ENCODE data around the gene P2RX3.

The P2RX3 gene

GRCh38 chr11:57353446-57353845 lies 15.3 kb downstream of the P2RX3 start:
- TF ChIP-seq ZNF140 (tag by site-specific recombination; IDR thresholded peaks at IDR 0.05), result no peak
- TF ChIP-seq ZNF155 (tag by site-specific recombination; IDR thresholded peaks at IDR 0.05), result no peak
- no peak for TF ChIP-seq ZNF202 (tag by site-specific recombination; IDR thresholded peaks at IDR 0.05; ENCODE audit: borderline replicate concordance)
- no peak for TF ChIP-seq HOXA7 (CRISPR knock-in tag; IDR thresholded peaks at IDR 0.05; ENCODE audit: borderline replicate concordance)
- TF ChIP-seq SP2 (tag by site-specific recombination; IDR thresholded peaks at IDR 0.05), result no peak
- TF ChIP-seq ZNF785 (tag by site-specific recombination; IDR thresholded peaks at IDR 0.05), result no peak
- no peak overlapping the region for H3K4me3 ChIP-seq (ENCODE audit: low read depth, low read length)
- ChIA-PET POLR2A (interaction anchor here (0.8 kb wide), 1 partner anchor 28 kb away, joined by 3 read pairs; the partner anchor contains the start of gene TNKS1BP1), CTCF (interaction anchor here (0.5 to 3.1 kb wide), 5 partner anchors 8 to 291 kb away, joined by 3 to 13 read pairs (median 4); no protein-coding TSS in a partner anchor)
- H3K9me3 ChIP-seq (ENCODE audit: control insufficient read depth, insufficient read depth, low read depth, low read length), result no peaks in the 10 kb centered on the region
- H3K27ac ChIP-seq (ENCODE audit: extremely low read depth, low read depth, low read length), result no peak overlapping the region
- H3K4me1 ChIP-seq (ENCODE audit: control insufficient read depth, insufficient read depth, low read length), result no peaks in the 10 kb centered on the region
- H3K36me3 ChIP-seq (ENCODE audit: control insufficient read depth in 2 of 2, insufficient read depth in 1 of 2, low read length in 2 of 2), result no peaks in the 10 kb centered on the region

GRCh38 chr11:57353852-57354251 lies 15.7 kb downstream of the P2RX3 start:
- TF ChIP-seq ZNF416 (tag by site-specific recombination; IDR thresholded peaks at IDR 0.05), result no peak
- TF ChIP-seq ZNF660 (tag by site-specific recombination; IDR thresholded peaks at IDR 0.05), result no peak
- no peak for TF ChIP-seq ZNF473 (tag by site-specific recombination; IDR thresholded peaks at IDR 0.05)
- TF ChIP-seq ZNF138 (tag by site-specific recombination; IDR thresholded peaks at IDR 0.05; ENCODE audit: borderline replicate concordance), result no peak
- no peak for TF ChIP-seq ZNF146 (tag by site-specific recombination; IDR thresholded peaks at IDR 0.05)
- H3K4me3 ChIP-seq (ENCODE audit: low read depth, low read length), result no peak overlapping the region
- ChIA-PET POLR2A (no interaction called here), CTCF (interaction anchor here (1.1 to 3.1 kb wide), 3 partner anchors 8 to 291 kb away, joined by 3 to 13 read pairs (median 7); no protein-coding TSS in a partner anchor)
- H3K27ac ChIP-seq (ENCODE audit: extremely low read depth, low read depth, low read length), result no peak overlapping the region
- H3K9me3 ChIP-seq (ENCODE audit: control insufficient read depth, insufficient read depth, low read depth, low read length), result no peaks in the 10 kb centered on the region
- no peaks in the 10 kb centered on the region for H3K4me1 ChIP-seq (ENCODE audit: control insufficient read depth, insufficient read depth, low read length)
- H3K36me3 ChIP-seq (ENCODE audit: control insufficient read depth in 2 of 2, insufficient read depth in 1 of 2, low read length in 2 of 2), result no peaks in the 10 kb centered on the region

- ChIA-PET POLR2A (no interaction called here), CTCF (no interaction called here)
- TF ChIP-seq ZNF654 (tag by site-specific recombination; IDR thresholded peaks at IDR 0.05; ENCODE audit: low read depth) (no peak), ZNF791 (tag by site-specific recombination; IDR thresholded peaks at IDR 0.05) (no peak), ZNF16 (tag by site-specific recombination; IDR thresholded peaks at IDR 0.05; ENCODE audit: low read depth) (no peak), ZNF221 (tag by site-specific recombination; IDR thresholded peaks at IDR 0.05; ENCODE audit: borderline replicate concordance) (no peak), GLIS2 (tag by site-specific recombination; IDR thresholded peaks at IDR 0.05) (no peak), AEBP2 (tag by site-specific recombination; IDR thresholded peaks at IDR 0.05; ENCODE audit: borderline replicate concordance) (no peak), ZBTB26 (tag by site-specific recombination; optimal IDR thresholded peaks at IDR 0.05) (no peak), EGR2 (tag by site-specific recombination; IDR thresholded peaks at IDR 0.05; ENCODE audit: low read depth) (no peak), ZNF837 (tag by site-specific recombination; IDR thresholded peaks at IDR 0.05) (no peak), KLF17 (tag by site-specific recombination; IDR thresholded peaks at IDR 0.05) (no peak), ZNF398 (tag by site-specific recombination; IDR thresholded peaks at IDR 0.05) (no peak)
- H3K4me1 ChIP-seq (ENCODE audit: control insufficient read depth, insufficient read depth, low read length), result no peaks in the 10 kb centered on the region
- no peaks in the 10 kb centered on the region for H3K36me3 ChIP-seq (ENCODE audit: control insufficient read depth in 2 of 2, insufficient read depth in 1 of 2, low read length in 2 of 2)
- H3K27ac ChIP-seq (ENCODE audit: extremely low read depth, low read depth, low read length), result no peak overlapping the region
- H3K9me3 ChIP-seq (ENCODE audit: control insufficient read depth, insufficient read depth, low read depth, low read length), result no peaks in the 10 kb centered on the region
- H3K4me3 ChIP-seq (ENCODE audit: low read depth, low read length), result no peak overlapping the region
Observed at GRCh38 chr11:57354699-57355098, 16.5 kb downstream of the P2RX3 start.
